NOMO-1 treated with dmso at 0.1 percent for 144 hours (cell line): ENCODE results near the gene C22orf31.

Source experiments
- DNase-seq: peaks from one replicate; lab custom pipeline; 2025; ENCODE audit not compliant: unreplicated experiment; lab: John Stamatoyannopoulos, UW

The C22orf31 gene

DNA sequence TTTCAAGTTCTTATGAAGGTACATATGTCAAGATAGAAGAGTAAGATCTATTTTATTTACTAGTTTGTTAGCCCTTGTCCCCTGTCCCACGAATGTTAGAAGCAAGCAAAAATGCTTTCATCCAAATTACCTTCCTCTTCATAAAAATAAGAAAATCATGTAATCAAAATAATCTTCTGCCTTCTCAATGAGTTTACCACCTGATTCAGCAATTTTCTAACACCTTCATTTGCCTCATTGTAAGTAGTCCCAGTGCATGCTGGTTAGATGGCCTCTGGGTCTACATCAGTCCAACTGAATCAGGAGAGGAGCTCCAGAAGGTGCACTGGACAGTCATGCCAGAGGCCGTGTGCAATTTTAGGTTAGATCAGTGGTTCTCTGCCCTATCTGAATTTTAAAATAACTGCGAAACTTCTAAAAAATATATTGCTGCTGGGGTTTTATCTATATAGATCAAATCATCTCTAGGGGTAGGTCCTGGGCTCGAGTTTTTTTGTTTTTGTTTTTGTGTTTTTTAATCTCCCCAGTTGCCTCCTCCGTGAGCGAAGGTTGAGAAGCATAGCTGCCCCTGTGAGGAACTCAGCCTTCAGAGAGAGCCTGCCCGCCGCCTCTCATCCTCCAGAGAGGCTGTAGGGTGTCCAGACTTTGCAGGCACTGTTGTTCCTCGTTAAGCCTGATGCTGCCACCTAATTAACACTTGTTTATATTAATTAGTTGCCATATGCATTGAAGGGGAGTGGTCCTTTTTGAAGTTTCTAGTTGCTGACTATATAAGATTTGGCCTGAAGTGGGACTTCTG is 32.2 kb downstream of the C22orf31 start:
- no peak for DNase-seq

DNA sequence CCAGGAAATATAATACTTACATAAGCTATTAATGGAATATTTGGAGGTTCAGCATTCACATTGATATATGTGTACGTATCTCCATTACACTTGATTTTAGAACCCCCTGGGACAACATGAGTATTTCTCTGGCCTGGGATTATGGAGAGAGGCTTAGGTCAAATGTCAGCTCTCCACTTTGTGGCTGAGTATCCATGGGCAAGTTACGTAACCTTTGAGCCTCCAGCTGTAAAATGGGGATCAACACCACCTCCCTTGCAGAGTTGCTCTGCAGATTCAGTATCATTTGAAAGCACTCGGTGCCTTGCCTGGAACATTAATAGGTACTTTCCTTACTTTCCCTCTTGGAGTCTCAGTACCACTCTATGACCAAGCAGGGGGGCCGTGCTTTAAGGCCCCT is 33.2 kb downstream of the C22orf31 start:
- no peak for DNase-seq

DNA sequence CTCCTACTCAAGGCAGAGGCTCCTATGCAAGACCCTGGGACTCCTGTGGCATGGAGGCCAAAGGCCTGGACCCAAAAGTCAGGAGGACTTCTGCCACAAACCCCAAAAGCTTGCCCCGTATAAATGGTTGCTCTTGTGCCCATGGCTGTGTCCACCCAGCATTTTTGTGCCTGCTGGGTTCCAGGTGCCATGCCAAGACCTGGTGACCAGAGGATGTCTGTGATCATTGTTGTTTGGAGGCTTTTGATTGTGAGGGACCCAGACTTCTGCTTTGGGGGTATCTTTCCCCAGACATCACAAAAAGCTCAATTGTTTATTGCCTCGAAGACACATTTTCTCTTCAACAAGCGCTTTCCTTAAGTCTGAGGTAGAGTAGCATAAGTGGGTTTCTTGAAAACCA is 35.1 kb downstream of the C22orf31 start:
- DNase-seq = no peak

DNA sequence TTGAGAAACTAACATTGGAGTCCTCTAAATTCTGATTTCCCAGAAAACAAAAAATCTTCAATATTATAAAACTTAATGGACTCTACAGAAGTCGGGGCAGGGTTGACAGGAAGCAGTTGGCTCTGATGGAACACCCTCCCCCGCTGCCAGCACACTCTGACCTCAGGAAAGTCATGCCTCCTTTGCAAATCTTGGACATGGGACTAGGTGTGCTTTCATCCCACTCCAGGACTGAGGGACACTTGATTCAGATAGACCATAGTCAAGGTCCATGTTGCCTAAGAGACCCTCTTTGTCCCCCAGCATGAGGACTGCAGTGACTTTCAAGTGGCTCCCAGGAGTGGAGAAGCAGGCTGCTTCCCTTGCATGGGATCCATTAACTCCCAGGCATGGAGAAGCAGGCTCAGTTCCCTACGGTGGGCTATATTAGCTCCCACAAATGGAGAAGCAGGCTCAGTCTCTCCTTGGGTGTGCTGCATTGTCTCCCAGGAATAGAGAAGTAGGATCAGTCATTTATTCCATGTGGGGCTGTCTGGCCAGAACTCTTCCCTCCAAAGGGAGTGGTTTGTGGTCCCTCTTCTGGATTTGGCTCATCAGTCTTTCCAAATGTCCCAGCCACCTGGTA is 38.3 kb downstream of the C22orf31 start:
- no peak for DNase-seq

DNA sequence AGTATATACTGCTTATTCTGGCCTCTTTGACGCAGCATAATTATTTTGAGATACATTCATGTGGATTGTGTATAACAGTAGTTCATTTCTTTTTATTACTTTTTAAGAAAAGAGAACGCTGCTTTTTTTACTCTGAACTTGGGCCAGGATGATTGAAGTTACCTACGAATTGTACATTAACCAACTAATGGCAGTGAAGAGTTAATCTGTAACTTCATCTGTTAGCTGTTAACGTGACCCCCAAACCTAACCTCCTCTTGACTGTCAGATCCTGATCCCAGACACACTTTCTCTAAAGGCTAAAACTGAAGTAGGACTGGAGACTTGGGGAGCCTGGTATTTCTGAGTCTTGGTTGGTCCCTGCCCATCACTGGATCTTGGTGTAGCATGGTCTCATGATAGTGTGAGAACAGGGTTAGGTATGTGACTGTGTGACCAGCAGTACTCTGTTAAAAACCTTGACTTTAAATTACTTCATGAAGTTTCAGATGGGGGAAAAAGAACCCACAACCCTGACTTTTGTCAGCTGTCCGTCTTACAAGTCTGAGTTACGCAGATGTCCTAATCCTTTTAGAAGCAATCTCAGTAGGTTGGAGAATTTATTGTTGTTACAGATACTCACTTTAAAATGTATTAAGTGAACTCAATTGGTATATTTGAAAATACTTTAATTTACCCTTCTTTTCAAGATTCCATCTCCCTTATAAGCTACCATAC is 39.4 kb downstream of the C22orf31 start:
- DNase-seq = no peak

DNA sequence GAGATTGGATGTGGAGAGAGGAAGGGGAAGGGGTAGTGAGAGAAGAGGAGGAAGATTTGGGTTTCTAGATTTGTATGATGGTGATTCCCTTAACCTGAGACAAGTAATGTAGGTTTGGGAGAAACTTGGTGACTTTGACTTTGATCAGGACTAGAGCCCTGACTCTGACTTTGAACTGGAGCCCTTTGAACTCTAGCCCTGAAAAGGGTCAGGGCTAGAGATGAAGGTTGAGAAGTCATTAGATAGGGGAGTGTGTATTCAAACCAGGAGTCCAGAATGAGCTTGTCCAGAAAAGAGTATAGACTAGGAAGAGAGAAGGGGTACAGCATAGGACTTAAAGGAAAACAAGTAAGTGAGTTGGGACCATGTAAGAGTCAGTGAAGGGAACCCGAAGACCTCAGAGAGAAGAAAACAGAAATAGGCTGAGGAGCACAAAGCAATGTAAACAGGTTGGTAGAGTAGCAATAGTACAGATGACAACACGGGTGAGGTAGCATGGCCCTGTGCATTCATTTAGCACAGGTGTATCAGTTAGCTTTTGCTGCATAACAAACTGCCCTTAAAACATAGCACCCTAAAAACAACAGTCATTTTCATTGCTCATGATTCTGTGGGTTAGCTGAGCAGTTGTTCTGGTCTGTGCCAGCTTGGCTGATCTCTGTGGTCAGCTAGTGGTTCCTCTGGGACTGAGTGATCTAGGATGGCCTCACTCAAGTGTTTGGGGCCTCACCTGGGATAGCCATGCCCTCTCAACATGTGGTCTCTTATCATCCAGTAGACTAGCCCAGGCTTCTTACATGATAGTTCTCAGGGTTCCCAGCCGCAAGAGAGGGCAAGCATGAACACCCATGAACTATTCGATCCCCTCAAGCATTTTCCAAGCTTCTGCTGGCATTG is 43.1 kb downstream of the C22orf31 start:
- no peak for DNase-seq

DNA sequence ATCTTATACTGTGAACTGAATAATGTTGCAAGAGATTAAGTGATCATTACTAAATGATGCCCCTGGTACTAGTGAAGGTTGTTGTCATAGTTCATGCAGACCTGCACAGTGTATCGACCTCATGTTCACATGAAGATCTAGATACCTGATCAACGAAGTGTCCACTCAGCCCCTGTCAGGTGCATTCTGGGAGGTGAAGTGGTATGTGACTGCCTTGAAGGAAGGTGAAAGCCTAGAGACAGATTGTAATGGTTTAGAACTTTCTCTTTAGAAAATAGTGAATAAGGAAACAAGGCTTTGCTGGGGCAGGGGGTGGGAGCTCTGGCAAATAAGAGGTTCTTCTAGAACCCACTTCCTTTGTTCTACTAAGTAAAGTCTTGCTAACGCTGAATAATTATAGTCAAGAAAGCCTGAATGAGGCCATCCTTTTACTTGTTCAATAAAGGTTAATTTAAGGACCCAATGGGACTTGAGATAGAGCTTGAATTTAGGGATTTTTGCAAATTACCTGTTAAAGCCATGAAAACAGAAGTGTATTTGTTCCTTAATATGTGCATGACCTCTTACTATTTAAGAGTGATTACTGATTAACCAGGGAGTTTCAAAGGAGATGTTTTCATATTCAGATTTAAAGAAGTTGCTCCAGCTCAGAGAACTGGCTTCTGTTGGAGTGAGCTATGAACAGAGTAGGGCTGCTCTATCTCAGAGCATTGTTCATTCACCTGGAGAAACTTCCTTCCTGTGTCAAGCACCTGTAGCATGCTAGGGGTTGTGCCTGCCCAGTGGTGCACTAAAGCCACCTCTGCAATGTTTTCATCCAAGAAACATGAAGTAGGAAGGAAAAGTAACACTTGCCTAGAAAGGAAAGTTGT is 45.3 kb downstream of the C22orf31 start:
- no peak for DNase-seq

DNA sequence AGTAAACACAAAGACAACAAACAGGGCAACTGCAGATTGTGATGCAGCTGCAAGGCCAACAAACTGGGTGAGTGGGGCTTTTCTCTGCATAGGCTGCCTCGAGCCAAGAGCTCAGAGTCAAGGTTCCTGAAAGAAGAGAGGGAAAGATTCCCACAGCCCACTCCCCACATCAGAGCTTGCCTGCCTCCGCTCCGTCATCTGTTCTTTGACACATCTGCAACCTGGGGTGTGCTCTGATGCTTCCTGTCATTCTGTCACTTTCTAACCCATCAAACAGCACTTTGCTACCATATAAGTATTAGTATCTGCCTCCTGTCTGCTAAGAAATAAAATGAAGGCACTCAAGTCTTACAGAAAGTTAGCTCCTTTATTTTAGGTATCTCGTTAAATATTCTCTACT is 46.9 kb downstream of the C22orf31 start:
- DNase-seq = no peak

DNA sequence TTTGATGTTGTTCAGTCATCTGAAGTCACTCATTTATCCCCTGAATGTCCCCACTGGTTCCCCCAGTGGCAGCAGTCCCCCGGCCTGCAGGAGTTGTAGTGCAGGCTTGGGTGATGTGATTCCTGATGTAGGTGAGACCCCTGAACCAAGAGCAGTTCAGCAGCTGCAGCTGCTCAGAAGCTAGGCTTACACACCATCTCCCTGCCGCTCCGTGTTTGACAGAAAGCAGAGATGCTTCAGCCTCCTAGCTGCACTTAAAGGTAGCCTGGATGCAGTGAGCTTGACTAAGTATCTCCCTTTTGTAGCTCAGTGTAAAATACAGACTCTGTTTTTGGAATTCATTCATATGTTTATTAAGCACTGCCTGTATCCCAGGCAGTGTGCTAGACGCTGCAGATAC is 47.3 kb downstream of the C22orf31 start:
- DNase-seq = no peak

DNA sequence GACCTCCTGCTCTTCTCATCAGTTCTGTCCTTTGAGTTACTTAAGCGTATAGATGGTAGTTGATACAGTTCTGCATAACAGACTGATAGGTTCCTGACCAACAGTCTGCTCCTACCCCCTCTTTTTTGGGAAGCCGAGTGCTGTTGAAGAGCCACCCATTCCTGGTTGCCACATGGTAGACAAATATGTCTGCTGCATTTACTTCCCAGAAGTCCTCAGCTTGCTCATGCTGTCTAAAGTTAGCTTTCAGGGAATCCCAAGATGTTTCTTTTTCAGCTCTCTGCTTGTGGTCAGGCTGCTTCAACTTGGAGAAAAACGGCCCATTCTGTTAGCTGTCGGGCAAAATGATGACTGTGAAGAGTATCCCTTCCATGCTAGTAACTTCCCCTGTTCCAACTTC is 48.7 kb downstream of the C22orf31 start:
- DNase-seq = no peak

DNA sequence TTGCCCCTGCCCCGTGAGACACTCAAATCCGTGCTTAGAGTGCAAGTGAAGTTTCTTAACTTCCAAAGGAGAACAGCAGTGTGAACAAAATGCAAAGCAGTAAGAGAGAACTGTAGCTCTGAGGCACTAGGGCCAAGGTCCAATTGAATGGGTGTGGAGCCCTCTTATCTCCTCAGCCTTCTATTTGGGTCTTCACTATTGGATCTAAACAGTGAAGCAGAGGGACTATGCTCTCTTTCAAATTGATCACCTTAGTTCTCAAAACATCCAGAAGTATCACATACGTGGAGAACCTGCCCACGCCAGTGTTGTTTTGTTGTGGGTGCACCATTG is 49.6 kb downstream of the C22orf31 start:
- DNase-seq = no peak

DNA sequence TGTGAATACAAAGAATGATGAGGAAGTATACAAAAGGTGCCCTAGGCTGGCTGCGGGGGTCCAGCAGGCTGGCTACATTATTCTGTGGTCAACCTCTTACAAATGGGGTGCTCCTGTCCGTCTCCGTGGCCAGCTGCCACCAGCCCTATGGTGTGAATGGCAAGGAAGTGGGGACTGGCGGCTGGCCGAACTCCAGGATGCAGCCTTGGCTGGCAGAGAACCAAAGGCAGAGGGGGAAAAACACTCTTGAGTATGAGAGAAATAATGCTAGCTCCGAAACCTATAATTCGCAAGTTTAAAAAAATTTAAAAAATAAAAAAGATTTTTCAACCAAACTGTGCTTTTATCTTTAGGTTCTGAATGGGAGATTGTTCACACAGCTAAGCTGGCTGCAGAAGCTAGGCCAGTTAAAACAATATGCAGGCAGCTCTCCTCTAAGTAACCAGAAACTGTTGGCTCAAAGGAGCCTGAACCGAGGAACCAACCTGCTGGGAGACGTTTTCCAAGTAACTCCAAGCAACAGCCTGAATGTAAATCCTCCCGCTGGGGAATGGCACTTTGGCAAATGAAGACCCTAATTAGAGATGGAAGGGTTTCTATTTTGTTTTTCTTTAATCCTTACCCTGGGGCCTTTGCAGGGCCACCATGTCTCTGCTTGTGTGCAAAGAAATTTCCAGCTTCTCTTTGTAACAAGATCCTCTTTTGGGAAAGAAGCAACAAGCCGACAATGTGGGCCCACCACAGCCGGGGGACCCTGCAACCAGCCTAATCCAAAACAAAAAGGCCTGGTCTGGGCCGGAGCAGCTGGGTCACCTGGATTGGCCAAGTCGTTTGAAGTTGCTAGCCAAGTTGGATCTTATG is 50.2 kb downstream of the C22orf31 start:
- no peak for DNase-seq

DNA sequence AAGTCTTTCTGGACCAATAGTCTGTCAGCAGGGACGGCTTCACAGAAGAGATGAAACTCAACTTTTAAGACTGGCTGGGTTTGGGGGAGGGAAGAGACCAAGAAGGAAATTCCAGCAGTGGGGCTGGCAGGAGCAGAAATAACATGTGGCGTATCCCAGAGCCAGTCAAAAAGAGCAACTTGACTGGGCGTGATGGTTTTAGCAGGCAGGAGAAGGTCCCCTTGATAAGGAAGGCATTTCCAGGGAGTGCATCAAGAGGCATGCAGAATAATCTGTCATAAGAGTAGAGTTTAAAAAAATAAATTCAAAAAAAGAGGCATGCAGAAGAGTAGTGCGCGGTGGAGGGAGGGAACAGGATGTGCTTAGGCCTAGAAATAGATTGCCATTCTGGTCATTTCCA is 52.5 kb downstream of the C22orf31 start:
- no peak for DNase-seq
